ENCODE data around the gene MTHFD1L.

GRCh38 chr6:151063842-151064647 lies 198.5 kb downstream of the MTHFD1L start:
- TF ChIP-seq POLR2AphosphoS5 (IDR thresholded peaks at IDR 0.05; ENCODE audit: borderline replicate concordance, low read depth, low read length) (no peak), EZH2 (IDR thresholded peaks at IDR 0.05) (no peak)
